ENCODE measurements around the gene AOAH.
A peak's percentile ranks its signal among the peaks of the same experiment; 100 is the strongest.

The AOAH gene

DNA sequence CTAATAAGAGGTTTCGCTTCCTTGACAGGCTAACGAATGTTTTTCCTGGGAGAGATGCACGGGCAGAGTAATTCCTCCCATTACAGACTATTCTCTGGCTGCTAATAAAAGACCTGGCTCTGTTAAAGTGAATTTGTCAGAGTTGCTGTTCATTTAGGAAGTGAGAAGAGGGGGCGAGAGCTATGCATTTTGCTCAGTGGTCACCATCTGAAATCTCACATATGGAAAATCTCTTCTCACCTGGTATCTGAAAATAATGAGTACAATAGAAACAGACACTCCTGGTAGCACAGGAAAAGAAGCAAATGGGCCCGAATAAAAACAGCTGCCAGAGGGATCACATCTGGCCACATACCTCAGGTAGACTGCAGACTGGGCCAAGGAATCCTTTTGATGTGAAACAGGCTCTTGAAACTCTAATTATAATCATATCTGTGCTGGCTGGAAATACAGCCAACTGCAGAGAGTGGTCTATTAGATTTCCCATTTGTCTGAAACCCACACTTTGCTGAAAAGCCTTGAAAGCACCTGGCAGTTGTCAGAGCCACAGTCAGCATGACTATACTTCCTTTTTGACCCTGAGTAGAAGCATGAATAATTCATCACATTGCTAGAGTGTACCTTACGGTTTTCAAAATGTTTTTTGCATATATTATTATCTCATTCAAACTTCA, 33.6 kb downstream of the AOAH start:
- no peak for DNase-seq

- DNase-seq, result no peak
These were observed 34.3 kb downstream of the AOAH start for GRCh38 chr7:36690041-36690440.

DNA sequence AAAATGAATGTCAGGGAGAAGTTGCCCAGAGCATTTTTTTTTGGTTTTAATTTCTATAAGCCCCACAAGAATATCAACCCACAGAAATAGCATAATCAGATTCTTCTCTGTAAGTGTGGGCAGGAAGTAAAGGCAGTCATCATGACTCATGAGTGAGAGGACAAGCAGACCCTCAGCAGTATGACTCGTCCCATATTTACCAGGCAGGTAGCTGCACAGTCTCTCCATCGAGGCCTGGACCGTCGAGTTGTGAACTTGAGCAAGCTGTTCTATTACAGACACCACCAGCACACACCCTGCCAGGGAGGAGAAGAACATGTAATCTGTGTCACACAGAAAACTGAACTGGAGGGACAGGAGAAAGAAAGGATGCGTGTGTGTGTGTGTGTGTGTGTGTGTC, 37.8 kb downstream of the AOAH start:
- DNase-seq, result peak; percentile 63

GRCh38 chr7:36684954-36685353, 39.3 kb downstream of the AOAH start:
- no peak for DNase-seq

DNA sequence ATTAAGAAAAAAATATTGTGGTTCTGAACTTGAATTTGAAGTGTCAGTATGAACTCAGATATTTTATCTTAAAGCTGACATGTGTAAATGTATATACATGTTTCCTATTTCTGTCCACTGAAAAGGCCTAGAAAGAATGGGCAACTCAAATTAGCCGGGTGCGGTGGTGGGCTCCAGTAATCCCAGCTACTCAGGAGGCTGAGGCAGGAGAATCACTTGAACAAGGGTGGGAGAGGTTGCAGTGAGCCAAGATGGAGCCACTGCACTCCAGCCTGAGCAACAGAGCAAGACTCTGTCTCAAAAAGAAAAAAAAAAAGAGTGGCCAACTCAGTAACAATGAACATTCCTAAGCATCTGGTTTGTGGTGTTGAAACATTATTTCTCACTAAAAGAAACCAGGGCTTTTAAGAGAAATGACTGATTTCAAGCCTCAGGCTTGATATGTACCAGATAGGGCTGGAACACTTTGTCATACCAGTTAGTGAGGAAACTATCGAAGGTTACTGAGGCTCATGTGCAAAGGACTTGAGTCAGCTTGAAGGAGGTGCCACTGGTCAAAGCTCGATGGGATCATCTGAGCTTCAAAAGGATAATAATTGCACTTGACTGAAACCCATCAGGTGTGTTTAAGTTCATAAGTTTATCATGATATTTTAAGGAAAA, 40.5 kb downstream of the AOAH start:
- no peak for DNase-seq

DNA sequence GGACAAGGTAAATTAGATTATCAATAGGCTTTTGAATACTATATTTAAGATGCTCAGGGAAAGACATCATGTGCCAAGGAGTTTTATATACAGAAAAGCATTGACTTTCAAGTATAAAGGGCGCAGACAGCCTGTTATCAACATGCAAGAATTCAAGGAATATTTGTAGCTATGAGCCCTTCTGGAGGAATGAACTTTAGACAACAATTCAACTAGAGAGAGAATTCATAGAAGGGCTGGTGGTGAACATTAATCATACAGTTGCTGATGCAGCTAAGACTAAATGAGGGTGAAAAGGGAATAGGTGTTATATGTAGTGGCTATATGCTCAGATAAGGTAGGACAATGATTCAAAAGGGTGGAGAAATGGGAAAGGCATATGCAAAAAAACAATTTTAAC, 41.2 kb downstream of the AOAH start:
- DNase-seq, result no peak

- no peak for DNase-seq
These were observed 42.2 kb downstream of the AOAH start for GRCh38 chr7:36682102-36682501.

GRCh38 chr7:36677769-36678437, 46.4 kb downstream of the AOAH start:
- no peak for DNase-seq

GRCh38 chr7:36673703-36674102, 50.6 kb downstream of the AOAH start:
- DNase-seq, result no peak

GRCh38 chr7:36671432-36671829, 52.9 kb downstream of the AOAH start:
- no peak for DNase-seq

DNA sequence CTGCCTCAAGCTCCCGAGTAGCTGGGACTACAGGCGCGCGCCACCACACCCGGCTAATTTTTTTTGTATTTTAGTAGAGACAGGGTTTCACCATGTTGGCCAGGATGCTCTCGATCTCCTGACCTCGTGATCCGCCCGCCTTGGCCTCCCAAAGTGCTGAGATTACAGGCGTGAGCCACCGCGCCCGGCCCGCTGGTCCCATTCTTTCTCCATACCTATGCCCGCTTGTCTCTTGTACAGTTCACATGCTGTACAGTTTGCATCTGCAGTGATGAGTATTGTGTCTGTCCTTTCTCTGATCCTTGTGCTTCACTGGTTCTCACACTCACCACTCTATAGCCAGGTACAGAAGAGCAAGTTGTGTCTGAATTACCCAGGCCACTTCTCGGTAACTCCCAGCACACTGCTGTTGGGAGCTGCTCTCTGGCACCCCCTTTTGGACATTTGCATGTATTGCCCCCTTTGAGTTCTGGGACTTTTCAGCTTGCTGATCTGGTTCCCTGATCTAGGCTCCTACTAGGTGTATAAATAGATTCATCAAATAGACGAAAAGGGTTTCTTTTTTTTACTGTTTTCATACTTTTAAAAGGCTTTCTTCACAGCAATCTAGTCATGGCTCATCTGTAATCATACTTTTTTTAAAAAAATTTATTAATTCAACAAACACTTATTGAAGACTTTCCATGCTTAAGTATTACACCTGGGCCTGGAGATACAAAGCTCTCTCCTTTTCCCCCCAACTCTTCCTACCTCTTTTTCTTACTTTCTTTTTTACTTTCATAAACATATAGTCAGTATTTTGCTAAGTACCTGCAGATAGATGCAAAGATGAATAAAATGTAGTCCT, 53.5 kb downstream of the AOAH start:
- peak; percentile 78 for DNase-seq

DNA sequence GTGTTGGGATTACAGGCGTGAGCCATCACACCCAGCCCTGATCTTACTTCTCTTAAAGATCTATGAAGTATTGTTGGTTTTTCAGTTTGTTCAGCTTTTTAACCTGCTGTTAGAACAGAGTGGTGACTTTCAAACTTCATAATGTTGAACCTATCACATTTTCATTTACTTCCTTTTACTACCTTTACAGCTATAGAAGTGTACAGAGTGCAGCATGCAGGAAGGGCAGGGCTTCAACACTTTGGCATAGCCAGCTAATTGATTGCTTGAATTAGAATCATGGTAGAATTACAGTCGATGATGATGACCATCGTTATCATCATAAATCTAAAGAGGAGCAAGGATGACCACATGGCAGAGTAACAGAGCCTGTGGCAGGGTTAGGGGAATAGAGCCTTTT, 55.5 kb downstream of the AOAH start:
- DNase-seq, result no peak

DNA sequence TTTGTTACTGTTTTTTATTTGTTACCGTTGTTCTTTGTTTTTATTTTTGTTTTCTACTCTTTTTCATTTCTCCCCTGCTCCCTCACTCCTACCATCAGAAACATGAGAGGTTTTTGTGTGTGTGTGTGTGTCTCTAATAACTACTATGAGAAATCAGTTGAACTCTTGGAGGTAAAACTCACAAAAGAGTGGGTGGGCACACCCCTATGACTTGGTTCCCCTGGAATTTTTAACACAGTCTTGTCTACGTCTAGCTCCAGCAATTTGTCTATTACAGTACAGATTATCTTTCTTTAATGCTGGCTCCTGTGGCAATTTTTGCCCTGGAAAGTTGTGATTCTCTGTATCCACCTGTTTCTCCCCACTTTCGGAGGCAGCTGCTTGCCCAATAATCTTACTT, 56.2 kb downstream of the AOAH start:
- no peak for DNase-seq

DNA sequence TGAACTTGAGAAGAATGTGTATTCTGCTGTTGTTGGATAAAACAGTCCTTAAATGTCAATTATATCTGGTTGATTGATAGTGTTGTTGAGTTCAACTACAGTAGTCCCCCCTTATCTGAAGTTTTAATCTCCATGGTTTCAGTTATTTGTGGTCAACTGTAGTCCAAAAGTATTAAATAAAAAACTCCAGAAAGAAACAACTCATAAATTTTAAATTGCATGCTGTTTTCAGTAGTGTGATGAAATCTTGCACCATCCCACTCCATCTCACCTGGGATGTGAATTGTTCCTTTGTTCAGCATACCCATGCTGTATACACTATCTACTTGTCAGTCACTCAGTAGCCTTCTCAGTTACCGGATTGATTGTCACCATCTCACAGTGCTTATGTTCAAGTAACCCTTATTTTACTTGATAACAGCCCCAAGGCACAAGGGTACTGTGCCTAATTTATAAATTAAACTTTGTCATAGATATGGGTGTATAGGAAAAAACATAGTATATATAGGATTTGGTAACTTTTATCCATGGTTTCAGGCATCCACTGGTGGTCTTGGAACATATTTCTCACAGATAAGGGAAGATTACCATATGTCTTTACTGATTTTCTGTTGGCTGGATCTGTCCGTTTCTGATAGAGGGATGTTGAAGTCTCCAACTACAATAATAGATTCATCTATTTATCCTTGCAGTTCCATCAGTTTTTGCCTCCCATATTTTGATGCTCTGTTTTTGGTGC, 57.1 kb downstream of the AOAH start:
- no peak for DNase-seq

DNA sequence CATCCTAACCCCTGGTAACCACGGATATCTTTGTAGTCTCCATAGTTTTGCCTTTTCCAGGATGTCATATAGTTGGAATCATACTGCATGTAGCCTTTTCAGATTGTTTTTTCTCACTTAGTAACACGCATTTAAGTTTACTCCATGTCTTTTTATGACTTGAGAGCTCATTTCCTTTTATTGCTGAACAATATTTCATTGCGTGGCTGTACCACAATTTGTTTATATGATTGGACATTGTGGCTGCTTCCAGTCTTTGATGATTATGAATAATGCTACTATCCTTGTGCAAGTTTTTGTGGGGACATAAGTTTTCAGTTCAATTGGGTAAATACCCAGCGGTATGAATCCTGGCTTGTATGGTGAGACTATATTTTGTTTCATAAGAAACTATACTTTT, 60.8 kb downstream of the AOAH start:
- no peak for DNase-seq

DNA sequence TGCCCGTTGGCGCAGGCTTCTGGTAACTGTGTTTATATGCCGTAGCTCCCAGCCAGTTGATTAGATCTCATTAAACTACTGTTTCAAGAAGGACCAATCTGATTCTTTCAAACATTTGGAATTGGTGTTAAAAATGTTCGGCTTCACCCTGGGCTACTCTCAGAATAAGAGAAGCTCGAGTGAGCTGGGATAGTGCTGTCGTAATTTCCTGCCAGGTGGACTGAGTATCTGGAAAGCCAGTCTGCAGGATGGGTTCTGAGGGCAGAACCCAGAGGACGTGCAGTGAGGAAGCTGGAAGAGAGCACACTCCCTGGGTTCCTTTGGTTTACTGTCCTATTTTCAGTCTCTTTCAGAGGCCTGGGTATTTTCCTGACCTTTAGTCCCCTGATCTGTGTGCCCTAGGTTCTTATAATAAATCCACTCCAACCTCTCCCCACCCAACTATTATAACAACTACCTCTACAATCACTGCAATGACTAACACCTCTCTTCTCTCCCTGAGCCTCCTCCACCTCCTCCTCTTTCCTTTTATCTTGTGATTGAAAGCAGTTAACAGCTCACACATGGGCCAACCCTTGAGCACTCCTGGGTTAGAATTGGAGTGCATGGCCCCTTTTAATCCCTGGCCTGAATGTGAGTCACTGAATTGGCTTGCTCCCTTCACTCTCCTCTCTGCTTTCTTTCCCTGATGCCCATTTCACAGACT, 63.0 kb downstream of the AOAH start:
- peak; percentile 32 for DNase-seq

- no peak for DNase-seq
These were observed 64.5 kb downstream of the AOAH start for GRCh38 chr7:36659638-36660341.

- DNase-seq, result peak; percentile 70
These were observed 65.2 kb downstream of the AOAH start for GRCh38 chr7:36659172-36659516.

DNA sequence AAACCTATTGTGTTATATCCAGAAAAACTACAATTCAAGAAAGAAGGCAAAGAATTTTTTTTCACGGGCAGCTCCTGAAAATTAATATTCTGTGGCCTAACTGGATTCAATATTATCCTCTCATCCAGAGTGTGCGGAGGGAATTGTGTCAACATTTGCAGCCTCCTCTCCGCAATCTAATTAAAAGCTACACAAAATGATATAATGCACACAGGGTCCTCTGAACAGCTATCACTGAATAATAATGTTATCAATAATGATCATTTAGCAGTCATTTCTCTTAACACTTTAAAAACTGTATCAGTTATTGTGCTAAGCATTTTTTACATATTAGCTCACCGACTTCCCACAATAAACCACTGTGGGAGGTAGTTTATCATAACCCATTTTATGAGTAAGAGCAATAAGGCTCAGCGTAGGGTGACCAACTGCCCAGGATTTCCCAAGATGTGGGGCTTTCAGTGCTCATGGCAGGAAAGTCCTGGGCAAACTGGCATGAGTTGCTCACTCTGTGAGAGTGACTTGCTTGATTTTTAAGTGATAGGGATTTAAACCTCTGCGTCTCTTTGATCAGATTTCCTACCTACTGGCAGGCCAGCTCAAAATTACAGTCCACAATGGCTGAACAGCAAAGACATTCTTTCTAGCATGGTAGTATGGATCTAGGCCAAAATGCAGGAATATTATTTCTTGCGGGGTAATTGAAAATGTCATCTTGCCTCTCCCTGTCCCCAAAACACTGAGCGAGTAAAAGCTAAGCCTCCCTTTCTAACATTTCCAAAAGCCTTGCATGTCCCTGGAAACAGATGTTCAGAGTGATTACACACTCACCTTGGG, 65.7 kb downstream of the AOAH start:
- no peak for DNase-seq

DNA sequence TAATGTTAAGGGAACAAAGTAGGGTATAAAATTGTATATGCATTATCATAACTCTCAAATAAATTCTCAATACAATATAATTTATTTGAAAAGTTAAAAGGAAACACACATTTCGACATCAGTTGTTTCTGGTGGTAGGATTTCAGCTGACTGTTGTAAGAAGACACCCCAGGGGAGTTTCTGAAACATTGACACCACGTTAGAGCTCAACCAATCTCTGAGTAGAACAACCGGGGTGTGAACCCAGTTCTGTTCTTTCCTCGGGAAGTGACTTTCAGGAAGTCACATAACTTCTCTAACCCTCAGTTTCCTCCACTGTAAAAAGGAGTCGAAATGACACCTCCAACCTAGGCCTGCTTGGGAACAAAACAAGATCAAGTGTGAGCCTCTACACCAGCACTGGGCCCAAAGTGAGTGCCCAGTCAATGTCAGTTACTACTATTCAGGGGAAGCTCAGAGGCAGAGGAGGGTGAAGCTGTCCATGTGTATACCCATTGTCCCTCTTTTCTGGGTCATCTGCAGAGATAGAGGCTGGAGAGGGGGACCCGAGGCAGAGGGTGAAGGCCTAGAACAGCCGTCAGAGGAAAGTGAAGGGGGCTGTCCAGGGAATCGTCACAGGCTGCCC, 67.1 kb downstream of the AOAH start:
- DNase-seq, result no peak

Measured in DMS53 (cell line).